Stimulated activated CD4-positive, alpha-beta T cell treated with anti-CD3 and anti-CD28 coated beads, Interleukin-1b, Interleukin-23, amount 100 ng/mL, for 4 hours (primary cell): Measurements from ENCODE around the gene ZNF212.
A peak's percentile ranks its signal among the peaks of the same experiment; 100 is the strongest.
"Not testable (repeated sequence)": the region's sequence is repeated elsewhere in the genome, so short reads cannot be mapped to it uniquely, and the experiment has no call there.

Experiments
- DNase-seq, 2 donors: peaks; one replicate each; pipeline ENCODE4 v3.0.0-alpha.2; 2020; ENCODE audit warnings: low read depth in 2 of 2

Gene ZNF212

DNA sequence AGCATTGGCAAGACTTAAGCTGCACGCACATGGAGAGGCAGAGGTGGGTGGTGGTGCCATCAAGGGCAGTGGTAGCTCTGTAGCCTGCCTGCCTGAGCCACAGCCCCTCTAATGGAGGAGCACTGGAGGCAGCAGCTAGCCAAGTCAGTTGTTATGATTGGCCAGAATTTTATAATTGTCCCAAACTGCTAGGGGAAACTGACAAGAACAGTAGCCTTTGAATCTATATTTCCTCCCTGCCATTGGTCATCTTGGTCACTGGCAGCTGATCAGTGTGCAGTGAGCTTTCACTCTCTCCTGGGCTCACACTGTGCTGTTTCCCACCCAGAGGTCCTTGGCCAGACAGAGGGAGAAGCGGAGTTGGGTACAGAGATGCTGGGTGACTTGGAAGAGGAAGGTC lies 12.9 kb downstream of the ZNF212 start:
- DNase-seq: no peak

DNA sequence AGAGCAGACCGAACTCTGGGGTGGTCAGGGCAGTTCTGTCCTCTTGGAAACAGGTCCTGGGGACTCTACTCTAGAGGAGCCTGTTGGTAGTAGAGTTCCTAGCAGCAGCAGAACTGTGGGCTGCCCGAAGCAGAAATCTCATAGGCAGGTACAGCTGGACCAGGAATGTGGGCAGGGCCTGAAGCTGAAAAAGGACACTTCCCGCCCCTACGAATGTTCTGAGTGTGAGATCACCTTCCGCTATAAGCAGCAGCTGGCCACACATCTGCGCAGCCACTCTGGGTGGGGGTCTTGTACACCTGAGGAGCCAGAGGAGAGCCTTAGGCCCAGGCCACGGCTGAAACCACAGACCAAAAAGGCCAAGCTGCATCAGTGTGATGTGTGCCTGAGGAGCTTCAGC lies 14.2 kb downstream of the ZNF212 start:
- DNase-seq: no peak

DNA sequence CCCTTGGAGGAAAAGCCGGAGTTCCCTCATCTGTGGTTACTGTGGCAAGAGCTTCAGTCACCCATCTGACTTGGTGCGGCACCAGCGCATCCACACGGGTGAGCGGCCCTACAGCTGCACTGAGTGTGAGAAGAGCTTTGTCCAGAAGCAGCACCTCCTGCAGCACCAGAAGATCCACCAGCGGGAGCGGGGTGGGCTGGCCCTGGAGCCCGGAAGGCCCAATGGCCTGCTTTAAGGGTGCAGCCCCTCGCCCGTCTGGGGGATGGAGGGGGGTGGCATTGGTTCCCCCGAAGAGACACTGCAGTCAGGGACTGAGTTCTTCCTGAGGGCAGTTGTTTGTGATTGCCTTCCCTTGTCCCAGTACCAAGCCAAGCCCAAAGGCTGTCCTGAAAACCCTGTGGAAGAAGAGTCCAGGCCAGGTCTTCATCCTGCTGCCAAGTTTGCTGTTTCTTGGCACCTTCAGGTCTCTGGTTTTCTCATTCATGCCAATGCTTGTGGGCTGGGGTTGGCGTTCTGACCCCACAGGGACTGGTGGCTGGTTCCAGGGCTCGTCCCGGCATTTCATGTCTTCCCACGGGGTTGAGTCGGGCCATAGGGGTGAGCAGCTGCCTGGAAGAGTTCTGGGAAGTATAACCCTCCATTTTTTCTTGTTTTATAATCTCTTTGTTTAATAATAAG lies 14.9 kb downstream of the ZNF212 start:
- DNase-seq: no peak

DNA sequence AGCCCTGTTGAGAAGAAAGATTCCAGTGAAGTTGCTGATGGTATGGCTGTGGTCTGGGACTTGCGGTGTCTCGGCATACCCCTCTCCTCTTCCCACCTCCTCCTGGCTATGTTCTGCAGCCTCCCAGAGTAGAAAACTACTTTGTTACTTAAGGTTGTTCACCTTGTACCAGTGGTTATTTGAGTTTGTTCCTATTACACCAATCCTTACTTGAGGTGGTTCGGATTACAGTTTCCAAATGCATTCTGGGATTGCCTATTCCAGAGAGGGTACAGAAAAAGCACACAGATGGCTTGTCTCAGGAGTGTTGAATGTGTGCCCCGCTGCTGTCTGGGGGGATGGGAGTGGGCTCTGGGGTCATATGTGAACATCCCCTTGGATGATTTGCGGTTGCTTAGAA lies 15.7 kb downstream of the ZNF212 start:
- DNase-seq: no peak

DNA sequence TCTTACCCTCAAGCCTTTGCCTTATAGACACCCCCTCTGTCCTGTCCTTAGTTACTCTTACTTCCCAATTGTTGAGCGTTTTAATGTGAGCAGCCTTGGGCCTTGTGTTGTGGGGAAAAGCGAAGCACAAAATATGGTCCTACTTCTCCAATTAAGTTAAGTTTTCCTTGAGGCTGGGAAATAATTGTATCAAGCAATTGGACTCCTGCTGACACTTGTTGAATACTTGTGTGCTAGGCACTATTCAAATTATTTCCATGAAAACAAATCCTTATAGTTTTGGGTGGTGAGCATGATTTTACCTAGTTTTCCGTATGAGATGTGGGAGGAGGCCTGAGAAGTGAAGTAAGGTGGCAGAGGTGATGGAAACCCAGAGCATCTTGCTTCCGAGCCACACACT lies 17.1 kb downstream of the ZNF212 start:
- no peak for DNase-seq

DNA sequence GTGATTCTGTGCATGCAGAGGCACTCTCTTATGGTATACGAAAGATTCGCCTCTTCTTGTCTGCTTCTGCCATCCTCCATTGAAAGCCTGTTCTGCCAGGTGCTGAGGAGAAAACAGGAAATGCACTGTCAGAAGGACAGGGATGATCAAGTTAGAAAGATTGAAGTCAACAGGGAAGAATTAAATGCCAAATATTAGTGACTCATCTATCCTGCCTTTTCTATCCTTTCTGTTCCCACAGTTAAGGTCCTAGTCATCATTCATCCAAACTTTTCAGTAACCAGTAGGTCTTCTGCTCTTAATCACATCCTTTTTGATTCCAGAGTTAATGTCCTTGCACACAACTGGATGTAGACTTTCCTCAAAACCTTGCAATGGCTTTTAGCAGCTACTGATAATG lies 17.7 kb downstream of the ZNF212 start:
- DNase-seq: no peak

DNA sequence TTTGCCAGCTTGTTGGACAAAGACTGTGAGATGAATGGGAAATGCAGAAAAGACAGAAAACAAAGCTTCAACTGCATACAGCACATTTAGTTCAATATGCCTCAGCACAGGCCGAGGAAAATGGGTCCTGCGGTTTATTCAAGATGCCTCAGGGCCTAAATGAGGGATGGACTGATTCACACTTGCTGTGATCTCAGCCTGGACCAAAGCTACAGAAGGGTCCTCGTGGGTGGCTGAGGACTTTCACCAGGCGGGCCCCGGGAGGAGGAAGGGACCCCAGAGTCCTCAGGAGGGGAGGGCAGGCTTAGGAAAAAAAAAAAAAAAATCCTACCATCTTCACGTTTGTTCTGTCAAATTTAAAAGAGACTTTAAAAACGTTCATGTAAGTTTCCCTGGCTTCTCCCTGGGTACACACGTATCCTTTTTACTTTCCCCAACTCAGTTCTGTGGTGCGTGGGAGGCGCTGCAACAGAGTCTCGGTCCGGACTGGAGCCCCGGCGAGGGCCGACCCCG lies 21.9 kb downstream of the ZNF212 start:
- DNase-seq: no peak

DNA sequence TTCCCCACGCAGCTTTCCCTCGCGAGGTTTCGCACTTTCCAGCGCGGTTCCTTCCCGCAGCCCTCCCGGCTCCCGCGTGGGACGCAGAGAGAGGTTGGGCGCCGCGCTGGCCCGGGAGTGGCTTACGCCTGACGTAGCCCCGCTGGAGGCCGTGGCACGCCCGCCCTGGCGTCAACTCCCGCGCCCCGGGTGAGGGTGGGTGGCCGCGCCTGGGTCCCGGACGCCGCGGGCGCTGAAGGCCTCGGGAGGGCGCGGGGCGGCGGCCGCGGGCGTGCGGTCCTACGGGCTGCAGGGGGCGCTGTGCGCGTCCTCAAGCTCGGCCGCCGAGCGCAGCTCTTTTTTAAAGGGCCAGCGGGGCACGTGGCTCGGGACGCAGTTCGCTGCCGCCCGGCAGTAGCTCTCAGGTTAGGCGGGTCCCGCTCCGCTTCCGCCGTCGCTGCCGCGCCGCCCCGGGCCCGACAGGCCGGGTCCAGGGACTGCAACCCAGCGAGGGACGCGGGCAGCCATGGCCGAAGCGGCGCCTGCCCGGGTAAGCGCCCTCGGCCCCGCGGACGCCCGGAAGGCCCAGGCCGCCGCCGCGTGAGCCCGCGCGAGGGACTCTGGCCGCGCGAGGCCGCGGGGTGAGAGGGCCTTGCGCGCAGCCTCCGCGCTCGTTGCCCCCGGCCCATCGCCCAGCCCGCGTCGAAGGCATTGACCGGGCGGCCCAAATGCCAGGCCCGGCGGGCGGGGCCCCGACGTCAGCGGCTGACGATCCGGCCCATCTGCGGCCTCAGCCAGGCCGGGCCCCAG lies 22.6 kb downstream of the ZNF212 start, which contains the start of gene ZNF783:
TSS of gene ZNF783 (plus strand) at position 368 of the 789 bp plus-strand sequence. CDS start at position 506, 138 bp downstream.
- DNase-seq: peak; percentile 80

DNA sequence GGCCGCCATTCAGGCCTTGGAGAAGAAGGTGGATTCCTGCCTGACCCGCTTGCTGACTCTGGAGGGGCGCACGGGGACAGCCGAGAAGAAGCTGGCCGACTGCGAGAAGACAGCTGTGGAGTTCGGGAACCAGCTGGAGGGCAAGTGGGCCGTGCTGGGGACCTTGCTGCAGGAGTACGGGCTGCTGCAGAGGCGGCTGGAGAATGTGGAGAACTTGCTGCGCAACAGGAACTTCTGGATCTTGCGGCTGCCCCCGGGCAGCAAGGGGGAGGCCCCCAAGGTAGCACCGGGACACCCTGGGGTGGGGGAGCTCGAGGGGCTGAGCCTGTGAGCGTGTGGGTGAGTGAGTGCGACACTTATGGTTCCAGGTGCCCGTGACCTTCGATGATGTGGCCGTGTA lies 27.0 kb downstream of the ZNF212 start:
- no peak for DNase-seq

DNA sequence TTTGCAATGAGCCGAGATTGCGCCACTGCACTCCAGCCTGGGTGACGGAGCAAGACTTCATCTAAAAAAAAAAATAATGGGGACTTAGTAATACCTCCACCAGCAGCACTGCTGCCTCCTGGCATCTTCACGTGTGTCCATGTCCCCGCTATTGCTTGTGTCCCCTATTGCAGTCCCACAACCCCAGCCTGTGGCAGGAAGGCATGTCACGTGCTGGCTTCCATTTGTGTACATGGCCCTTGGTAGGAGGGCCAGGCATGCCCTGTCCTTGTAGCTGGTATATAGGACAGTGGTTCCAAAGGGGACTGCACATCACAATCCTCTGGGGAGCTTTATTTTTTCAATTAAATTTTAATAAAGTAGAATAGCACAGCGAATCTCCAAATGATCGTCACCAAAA lies 28.3 kb downstream of the ZNF212 start:
- no peak for DNase-seq

DNA sequence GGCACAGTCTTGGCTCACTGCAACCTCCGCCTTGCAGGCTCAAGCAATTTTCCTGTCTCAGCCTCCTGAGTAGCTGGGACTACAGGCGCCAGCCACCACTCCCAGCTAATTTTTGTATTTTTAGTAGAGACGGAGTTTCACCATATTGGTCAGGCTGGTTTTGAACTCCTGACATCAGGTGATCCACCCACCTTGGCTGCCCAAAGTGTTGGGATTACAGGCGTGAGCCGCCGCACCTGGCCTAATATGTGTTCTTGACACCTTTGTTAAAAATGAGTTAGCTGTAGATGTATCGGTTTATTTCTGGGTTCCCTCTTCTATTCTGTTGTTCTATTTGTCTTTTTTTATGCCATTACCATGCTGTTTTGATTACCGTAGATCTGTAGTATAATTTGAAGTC lies 35.0 kb downstream of the ZNF212 start:
- DNase-seq: not testable (repeated sequence)

DNA sequence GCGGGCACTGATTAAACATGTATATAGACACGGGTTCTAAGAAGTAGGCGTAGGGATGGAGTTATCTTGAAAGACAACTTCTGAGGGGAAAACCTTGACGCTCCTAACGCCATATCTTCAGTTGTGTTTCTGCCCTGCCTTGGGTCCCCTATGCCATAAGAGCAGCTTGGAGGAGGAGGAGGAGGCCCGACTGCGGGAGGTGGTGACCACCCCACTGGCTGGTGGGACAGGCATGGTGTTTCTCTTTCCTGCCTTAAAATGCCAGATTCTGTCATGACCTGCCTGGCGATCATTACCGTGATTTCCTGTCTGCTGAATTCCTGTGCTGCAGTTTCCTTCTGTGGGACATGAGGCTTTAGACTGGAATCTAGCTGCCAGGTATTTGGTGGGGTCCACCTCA lies 38.4 kb downstream of the ZNF212 start:
- DNase-seq: no peak

DNA sequence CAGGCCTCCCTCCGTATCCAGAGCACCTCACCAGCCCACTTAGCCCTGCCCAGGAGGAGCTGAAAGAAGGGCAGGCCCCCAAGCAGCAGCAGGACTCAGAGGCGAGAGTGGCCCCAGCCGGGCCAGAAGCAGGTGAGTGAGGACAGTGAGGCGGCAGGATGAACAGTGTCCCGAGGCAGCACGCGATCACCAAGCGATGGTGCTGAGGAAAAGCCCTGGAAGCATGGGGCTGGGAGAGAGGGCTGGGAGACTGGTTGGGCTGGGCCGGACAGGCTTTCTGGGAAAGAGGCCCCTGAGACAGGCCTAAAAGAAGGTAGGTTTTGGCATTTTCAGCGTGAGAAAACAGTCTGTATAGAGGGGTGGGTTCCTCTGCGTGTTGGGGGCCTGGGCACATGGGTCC lies 38.9 kb downstream of the ZNF212 start:
- no peak for DNase-seq

DNA sequence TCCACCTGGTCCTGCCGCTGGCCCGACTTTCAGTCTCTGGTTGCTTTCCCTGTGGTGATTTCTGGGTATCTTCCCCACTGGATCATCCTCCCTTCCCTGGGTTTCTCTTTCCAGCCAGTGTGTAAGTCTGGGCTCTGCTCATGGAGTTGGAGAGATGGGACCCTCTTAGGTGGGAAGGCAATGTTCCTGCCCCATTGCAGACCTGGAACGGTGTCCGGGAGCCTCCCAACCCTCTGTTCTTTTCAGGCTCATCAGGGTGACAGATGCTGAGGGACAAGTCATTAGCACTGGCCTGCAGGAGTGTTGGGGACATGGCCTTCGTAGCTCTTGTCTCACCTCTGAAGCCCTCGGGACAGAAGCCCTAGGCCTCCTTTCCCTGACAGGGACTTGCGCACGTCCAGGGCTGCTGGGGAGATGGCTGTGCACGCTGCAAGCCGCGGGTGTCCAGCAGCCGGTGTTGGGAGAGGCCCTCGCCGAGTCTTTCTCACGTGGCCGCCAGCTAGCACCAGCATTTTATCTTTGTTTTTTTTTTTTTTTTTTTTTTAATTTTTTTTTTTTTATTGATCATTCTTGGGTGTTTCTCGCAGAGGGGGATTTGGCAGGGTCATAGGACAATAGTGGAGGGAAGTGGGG lies 39.8 kb downstream of the ZNF212 start:
- DNase-seq: no peak

DNA sequence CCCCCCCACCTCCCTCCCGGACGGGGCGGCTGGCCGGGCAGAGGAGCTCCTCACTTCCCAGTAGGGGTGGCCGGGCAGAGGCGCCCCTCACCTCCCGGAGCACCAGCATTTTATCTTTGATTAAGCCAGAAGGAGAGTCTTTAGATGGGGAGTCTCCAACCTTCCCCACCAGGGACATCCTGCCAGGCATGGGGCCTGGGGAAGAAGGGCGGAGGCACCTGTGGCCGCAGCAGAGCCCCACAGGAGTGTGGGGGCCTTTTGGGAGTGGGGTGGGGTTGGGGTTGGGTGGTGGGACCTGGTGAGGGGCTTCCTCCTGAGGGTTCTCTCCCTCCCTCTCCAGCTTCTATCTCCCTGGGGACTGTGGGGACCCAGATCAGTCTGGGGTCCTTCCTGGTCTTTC lies 40.7 kb downstream of the ZNF212 start:
- DNase-seq: no peak

DNA sequence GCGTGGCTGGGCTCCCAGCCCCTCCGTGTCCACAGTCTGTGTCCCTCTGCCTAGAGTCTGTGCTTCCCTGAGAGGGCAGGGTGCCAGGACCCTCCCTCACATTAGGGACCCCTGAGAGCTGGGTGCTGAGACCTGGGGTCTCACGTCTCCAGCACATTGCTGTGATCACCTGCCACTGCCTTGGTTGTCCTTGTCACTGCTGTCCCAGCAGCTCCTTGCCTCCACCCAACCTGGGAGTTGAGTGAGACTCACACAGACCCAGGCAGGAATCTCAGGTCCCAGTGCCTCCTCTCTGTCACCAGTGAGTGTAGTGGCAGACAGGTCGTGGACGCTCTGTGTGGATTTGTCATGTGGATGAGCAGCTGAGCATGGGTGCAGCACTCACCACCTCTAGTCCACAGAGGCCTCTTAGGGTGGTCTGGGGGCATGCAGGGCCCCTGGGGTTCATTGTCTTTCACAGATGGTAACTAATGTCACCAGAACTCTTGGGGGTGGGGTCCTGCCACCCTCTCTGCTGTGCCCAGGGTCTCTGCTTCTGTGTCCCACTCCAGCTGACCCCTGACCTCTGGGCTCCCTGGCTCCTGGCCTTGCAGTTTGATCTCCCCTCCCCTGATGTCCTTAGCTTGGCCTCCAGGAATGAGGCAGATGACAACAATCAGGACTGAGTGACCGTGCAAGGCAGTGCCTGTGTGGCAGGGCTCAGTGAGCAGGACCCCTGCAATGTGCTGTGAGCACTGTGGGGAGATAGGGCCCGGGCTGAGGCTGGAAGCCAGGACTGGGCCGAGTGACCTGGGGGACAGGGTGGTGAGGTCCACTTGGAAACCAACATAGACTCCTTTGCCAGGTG lies 41.4 kb downstream of the ZNF212 start:
- no peak for DNase-seq

DNA sequence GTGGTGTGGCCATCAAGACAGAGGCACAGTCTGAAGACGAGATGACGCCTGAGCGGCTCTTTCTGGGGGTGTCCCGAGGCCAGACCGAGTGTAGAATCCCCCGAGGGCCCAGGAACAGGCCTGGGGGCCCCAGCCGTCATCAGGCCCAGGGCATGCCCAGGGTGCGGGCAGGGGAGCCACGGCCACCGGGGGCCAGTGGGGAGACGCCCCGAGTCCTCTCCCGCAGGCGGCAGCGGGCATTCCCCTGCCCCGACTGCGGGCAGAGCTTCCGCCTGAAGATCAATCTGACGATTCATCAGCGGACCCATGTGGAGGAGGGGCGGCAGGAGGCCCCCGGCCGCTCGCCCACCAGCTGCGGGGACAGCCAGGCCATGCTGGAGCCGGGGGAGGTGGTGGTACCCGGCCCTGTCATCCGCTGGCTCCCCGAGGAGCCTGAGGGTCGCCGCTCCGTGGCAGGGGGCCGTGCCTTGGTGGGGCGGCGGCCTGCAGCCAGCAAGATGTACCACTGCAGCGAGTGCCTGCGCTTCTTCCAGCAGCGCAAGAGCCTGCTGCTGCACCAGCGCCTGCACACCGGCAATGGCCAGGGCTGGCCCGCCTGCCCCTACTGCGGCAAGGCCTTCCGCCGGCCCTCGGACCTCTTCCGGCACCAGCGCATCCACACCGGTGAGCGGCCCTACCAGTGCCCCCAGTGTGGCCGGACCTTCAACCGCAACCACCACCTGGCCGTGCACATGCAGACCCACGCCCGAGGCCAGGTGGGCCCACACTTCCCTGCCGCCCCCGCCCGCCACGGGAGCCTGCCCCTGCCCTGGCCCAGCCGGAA lies 42.3 kb downstream of the ZNF212 start:
- no peak for DNase-seq

DNA sequence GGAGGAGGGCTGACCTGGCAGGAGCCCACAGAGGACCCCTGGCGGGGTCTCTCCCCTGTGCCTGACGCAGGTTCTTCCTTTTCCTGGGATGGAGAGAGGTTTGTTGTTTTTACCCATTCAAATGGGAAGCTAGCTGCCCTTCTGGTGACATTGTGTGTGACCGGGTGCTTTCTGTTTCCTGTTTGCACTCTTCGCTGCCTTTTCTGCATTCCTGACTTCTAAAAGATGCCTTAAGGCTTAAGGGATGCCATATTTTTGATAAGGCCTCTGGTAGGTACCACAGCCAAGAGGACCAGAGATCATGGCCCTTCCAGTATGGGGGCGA lies 42.8 kb downstream of the ZNF212 start:
- no peak for DNase-seq

DNA sequence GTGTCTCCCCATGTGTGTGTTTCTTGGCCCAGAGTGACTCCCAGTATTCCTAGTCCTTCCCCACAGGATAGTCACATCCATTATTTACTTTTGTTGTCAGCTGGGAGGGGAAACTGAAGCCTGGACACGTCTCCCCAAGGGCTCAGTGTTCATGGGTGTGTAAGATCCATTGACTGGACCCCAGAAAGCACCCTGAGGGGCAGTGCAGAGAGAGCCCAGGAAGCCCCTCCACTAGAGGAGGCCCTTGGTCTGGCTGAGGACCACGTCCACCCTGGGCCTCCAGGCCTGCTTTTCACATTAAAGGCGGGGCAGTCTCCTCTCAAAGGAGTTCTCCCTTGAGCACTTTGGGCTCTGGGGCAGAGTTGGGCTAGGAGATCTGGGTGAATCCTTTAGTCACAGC lies 43.9 kb downstream of the ZNF212 start:
- no peak for DNase-seq

DNA sequence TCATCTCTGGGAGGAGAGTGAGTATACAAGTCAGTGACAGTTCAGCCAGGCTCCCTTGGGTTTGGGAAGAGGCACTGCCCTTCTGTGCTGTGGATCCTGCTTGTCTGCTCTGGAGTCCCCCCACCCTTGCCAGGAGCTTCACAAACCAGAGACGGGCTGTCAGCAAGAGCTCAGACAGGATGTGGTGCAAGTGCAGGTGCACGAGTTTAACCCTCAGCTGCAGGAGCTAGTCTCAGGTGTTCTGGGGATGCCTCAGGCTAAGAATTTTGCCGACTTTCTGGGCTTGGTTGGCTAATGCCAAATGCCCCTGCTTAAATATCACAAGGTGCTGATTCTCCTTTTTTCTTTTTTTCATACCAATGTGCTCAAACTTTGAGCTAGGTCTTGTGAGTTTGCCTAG lies 44.9 kb downstream of the ZNF212 start:
- peak in 1 of 2 donors; percentile 7 for DNase-seq
